SU-DHL-6 (cell line): ENCODE results near the gene ECE2.

ENCODE experiments used
- H2AFZ ChIP-seq: fragments of 200-600 bp; sonication (generic); 2 replicates; pipeline ENCODE4 v1.6.1; 2014; ENCODE audit warnings: low read depth, mild to moderate bottlenecking, moderate library complexity, mixed read lengths, antibody characterized with exemption, low read length; ENCODE audit not compliant: severe bottlenecking
- H3F3A ChIP-seq: fragments of 200-600 bp; shearing (Covaris generic); 2 replicates; pipeline ENCODE4 v1.6.0; 2016; ENCODE audit warnings: antibody characterized with exemption, mild to moderate bottlenecking; ENCODE audit not compliant: insufficient read depth
- H3K27ac ChIP-seq: fragments of 200-600 bp; sonication (generic); 2 replicates; pipeline ENCODE4 v1.5.1; 2016; ENCODE audit warnings: low read depth, mild to moderate bottlenecking, low read length, moderate library complexity, mixed read lengths
- H3K27me3 ChIP-seq: fragments of 200-600 bp; sonication (generic), shearing (Covaris generic); 2 replicates; pipeline ENCODE4 v1.6.0; 2014; ENCODE audit warnings: mild to moderate bottlenecking, low read length
- H3K36me3 ChIP-seq: fragments of 200-600 bp; sonication (generic); 2 replicates; pipeline ENCODE4 v1.6.1; 2014; ENCODE audit warnings: mild to moderate bottlenecking, low read length, mixed read lengths
- H3K4me2 ChIP-seq: fragments of 300-600, 200-600 bp; shearing (Covaris generic), sonication (generic); 2 replicates; pipeline ENCODE4 v1.6.0; 2014; ENCODE audit warnings: low read length, low read depth, mild to moderate bottlenecking; ENCODE audit not compliant: poor library complexity, severe bottlenecking
- H3K4me3 ChIP-seq: fragments of 200-600 bp; sonication (generic); 2 replicates; pipeline ENCODE4 v1.5.1; 2014; ENCODE audit warnings: antibody characterized with exemption, low read length, mild to moderate bottlenecking, mixed read lengths; ENCODE audit not compliant: insufficient read depth, poor library complexity, severe bottlenecking
- H3K79me2 ChIP-seq: fragments of 200-600 bp; sonication (generic); 2 replicates; pipeline ENCODE4 v1.6.1; 2014; ENCODE audit warnings: mild to moderate bottlenecking, low read length, moderate library complexity; ENCODE audit not compliant: insufficient read depth
- H3K9ac ChIP-seq: fragments of 200-600 bp; sonication (generic); 2 replicates; pipeline ENCODE4 v1.7.0; 2014; ENCODE audit warnings: mild to moderate bottlenecking, low read length
- H3K9me2 ChIP-seq: fragments of 200-600 bp; sonication (generic); replicated peaks from 2 replicates; pipeline ENCODE4 v1.6.1; 2014; ENCODE audit warnings: low read length; ENCODE audit not compliant: insufficient read depth
- H3K9me3 ChIP-seq: fragments of 200-600 bp; sonication (generic); 2 replicates; pipeline ENCODE4 v1.6.1; 2014; ENCODE audit warnings: low read length, mixed read lengths; ENCODE audit not compliant: insufficient read depth
- H4K20me1 ChIP-seq: fragments of 200-600 bp; sonication (generic); 2 replicates; pipeline ENCODE4 v1.6.1; 2014; ENCODE audit warnings: low read depth, mild to moderate bottlenecking, antibody characterized with exemption, low read length, moderate library complexity, mixed read lengths
- EZH2phosphoT487 ChIP-seq: fragments of 200-600 bp; sonication (generic), shearing (Covaris generic); conservative IDR thresholded peaks from 2 replicates; pipeline ENCODE4 v1.6.1; 2018; ENCODE audit warnings: mild to moderate bottlenecking, antibody characterized with exemption, low read length, moderate library complexity, mixed read lengths
- TF ChIP-seq, protein P1 (sequence below): fragments of 200-600 bp; sonication (generic); IDR thresholded peaks from one replicate; pipeline ENCODE4 v1.5.1; 2017; ENCODE audit warnings: antibody characterized with exemption, mild to moderate bottlenecking, low read length, moderate library complexity; ENCODE audit not compliant: insufficient read depth, poor library complexity, severe bottlenecking

ECE2 gene

DNA sequence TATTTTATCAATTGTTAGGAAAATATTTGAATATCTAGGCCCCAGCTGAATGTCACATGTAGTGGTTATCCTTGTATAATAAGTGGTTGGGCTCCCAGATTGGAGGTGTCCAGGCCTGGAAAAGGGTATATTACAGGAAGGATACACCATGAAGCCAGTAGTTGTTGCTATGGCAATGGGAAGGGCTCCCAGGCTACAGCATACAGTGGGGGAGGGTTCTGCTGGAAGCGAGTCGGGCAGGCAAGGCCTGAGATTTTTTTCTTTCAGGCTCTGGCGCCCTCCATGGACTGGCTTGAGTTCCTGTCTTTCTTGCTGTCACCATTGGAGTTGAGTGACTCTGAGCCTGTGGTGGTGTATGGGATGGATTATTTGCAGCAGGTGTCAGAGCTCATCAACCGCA is 8.9 kb downstream of the ECE2 start:
- Histone ChIP-seq H3K4me3 (no peak overlapping the region), H4K20me1 (no peaks in the 10 kb centered on the region), H3F3A (no peaks in the 10 kb centered on the region), H3K36me3 (no peaks in the 10 kb centered on the region), H3K9ac (no peak overlapping the region), H3K9me2 (no peaks in the 10 kb centered on the region), H3K79me2 (no peaks in the 10 kb centered on the region), H3K27me3 (no peaks in the 10 kb centered on the region), H3K9me3 (no peaks in the 10 kb centered on the region), H3K27ac (no peak overlapping the region), H2AFZ (no peak overlapping the region), H3K4me2 (no peak overlapping the region)
- TF ChIP-seq, protein P1, sequence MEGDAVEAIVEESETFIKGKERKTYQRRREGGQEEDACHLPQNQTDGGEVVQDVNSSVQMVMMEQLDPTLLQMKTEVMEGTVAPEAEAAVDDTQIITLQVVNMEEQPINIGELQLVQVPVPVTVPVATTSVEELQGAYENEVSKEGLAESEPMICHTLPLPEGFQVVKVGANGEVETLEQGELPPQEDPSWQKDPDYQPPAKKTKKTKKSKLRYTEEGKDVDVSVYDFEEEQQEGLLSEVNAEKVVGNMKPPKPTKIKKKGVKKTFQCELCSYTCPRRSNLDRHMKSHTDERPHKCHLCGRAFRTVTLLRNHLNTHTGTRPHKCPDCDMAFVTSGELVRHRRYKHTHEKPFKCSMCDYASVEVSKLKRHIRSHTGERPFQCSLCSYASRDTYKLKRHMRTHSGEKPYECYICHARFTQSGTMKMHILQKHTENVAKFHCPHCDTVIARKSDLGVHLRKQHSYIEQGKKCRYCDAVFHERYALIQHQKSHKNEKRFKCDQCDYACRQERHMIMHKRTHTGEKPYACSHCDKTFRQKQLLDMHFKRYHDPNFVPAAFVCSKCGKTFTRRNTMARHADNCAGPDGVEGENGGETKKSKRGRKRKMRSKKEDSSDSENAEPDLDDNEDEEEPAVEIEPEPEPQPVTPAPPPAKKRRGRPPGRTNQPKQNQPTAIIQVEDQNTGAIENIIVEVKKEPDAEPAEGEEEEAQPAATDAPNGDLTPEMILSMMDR = no peak
- no peak for TF ChIP-seq EZH2phosphoT487

DNA sequence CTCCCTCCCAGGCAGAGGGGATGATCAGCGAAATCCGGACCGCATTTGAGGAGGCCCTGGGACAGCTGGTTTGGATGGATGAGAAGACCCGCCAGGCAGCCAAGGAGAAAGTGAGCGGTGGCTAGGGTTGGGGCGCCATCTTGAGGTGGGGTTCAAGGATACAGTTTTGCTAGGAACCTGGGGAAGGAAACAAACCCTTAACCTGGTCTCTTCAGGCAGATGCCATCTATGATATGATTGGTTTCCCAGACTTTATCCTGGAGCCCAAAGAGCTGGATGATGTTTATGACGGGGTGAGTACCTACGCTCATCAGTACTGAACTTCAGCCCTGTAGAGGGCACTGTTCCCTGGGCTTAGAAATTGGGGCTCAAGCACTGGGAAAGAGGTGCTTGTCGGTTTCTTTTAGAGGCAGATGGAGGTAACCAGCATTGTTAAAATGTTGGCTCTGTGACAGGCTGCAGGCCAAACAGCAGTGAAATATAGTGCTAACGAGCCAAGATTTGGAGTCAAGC is 13.7 kb downstream of the ECE2 start:
- H3K9ac ChIP-seq = no peak overlapping the region
- no peak overlapping the region for H3K4me2 ChIP-seq
- H3K9me3 ChIP-seq = no peaks in the 10 kb centered on the region
- no peak overlapping the region for H3K27ac ChIP-seq
- H3K9me2 ChIP-seq = no peaks in the 10 kb centered on the region
- TF ChIP-seq, protein P1 = peak; percentile 58
- no peak for TF ChIP-seq EZH2phosphoT487
- no peaks in the 10 kb centered on the region for H3K36me3 ChIP-seq
- no peaks in the 10 kb centered on the region for H3F3A ChIP-seq
- H3K27me3 ChIP-seq = no peaks in the 10 kb centered on the region
- H3K4me3 ChIP-seq = no peak overlapping the region
- H4K20me1 ChIP-seq = no peaks in the 10 kb centered on the region
- H3K79me2 ChIP-seq = no peaks in the 10 kb centered on the region
- H2AFZ ChIP-seq = no peak overlapping the region

DNA sequence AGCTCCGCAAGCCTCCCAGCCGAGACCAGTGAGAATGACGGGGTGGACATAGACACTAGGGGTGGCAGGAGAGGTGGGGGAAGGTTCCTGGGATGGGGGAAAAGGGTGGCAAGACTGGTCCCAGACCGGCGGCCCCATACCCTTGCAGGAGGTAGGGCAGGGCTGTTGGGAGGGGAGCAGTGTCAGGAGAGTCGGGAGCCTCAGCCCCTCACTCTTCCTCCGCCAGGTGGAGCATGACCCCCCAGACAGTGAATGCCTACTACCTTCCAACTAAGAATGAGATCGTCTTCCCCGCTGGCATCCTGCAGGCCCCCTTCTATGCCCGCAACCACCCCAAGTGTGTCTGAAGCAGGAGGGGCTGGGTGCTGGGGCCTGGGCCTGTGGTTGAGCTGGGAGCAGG is 14.5 kb downstream of the ECE2 start:
- Histone ChIP-seq H3K36me3 (no peaks in the 10 kb centered on the region), H3K4me2 (no peak overlapping the region), H3K9ac (no peak overlapping the region), H3K27ac (no peak overlapping the region), H3K79me2 (no peaks in the 10 kb centered on the region), H2AFZ (no peak overlapping the region), H3K9me3 (no peaks in the 10 kb centered on the region), H4K20me1 (no peaks in the 10 kb centered on the region), H3K27me3 (no peaks in the 10 kb centered on the region), H3K9me2 (no peaks in the 10 kb centered on the region), H3F3A (no peaks in the 10 kb centered on the region), H3K4me3 (no peak overlapping the region)
- TF ChIP-seq, protein P1 = no peak
- no peak for TF ChIP-seq EZH2phosphoT487
